ENCODE data around the gene TNIK.

DNA sequence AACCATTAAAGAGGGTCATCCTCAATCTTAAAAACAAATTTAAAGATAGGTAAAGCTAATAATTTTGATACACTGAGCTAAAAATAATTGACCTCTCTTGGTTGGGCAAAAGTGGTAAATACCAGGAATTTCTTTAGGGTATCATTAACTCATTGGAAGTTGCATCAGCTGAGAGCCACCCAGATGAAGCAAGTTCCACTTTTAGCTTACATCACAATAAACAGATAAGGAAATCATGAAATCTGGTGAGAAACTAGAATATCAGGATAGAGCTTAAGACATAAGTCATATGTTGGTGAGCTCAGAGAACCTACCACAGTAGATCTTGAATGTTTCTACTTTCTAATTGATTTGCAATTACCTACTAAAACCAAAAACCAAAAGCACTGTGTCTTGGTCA, 336.3 kb downstream of the TNIK start:
- TF ChIP-seq, protein P1, sequence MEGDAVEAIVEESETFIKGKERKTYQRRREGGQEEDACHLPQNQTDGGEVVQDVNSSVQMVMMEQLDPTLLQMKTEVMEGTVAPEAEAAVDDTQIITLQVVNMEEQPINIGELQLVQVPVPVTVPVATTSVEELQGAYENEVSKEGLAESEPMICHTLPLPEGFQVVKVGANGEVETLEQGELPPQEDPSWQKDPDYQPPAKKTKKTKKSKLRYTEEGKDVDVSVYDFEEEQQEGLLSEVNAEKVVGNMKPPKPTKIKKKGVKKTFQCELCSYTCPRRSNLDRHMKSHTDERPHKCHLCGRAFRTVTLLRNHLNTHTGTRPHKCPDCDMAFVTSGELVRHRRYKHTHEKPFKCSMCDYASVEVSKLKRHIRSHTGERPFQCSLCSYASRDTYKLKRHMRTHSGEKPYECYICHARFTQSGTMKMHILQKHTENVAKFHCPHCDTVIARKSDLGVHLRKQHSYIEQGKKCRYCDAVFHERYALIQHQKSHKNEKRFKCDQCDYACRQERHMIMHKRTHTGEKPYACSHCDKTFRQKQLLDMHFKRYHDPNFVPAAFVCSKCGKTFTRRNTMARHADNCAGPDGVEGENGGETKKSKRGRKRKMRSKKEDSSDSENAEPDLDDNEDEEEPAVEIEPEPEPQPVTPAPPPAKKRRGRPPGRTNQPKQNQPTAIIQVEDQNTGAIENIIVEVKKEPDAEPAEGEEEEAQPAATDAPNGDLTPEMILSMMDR (conservative IDR thresholded peaks at IDR 0.05; ENCODE audit: low read depth, low read length) = no peak
- no peak for TF ChIP-seq EZH2phosphoT487 (IDR thresholded peaks at IDR 0.05; ENCODE audit: borderline replicate concordance, low read length)
- TF ChIP-seq EZH2 (IDR thresholded peaks at IDR 0.05; ENCODE audit: low read length, unreplicated experiment) = no peak
